Upper lobe of left lung (tissue), 6 donors: ENCODE data around the gene RIC8B. TPM values are rescaled to one million over a fixed set of nuclear protein-coding genes. Genes with fewer than 3 reads are reported as not detected.

Experiments used
- ATAC-seq, 2 donors: fragments of 200-7000 bp; cut with Tn5 transposase; one replicate each; pipeline ENCODE4 v1.9.1; 2022; ENCODE audit warnings: mild to moderate bottlenecking in 2 of 2, moderate library complexity in 2 of 2; ENCODE audit not compliant: low FRiP score in 2 of 2
- DNase-seq, 2 donors: peaks; one replicate each; pipeline ENCODE4 v3.0.0-alpha.2; 2019 to 2020
- H3K27ac ChIP-seq, 4 donors: fragments of 200-600 bp; sonication (generic); one replicate each; pipeline ENCODE4 v1.5.1; 2016 to 2019
- H3K27me3 ChIP-seq, 4 donors: fragments of 200-600 bp; sonication (generic); one replicate each; pipeline ENCODE4 v1.5.1; 2017 to 2019
- H3K36me3 ChIP-seq, 4 donors: fragments of 200-600 bp; sonication (generic); one replicate each; pipeline ENCODE4 v1.5.1; 2016 to 2019
- H3K4me1 ChIP-seq, 4 donors: fragments of 200-600 bp; sonication (generic); one replicate each; pipeline ENCODE4 v1.5.1; 2018 to 2019
- H3K4me3 ChIP-seq, 4 donors: fragments of 200-600 bp; sonication (generic); one replicate each; pipeline ENCODE4 v1.5.1; 2017 to 2019; ENCODE audit warnings: mild to moderate bottlenecking in 2 of 4, moderate library complexity in 1 of 4
- H3K9me3 ChIP-seq, 4 donors: fragments of 200-600 bp; sonication (generic); one replicate each; pipeline ENCODE4 v1.5.1; 2018 to 2019
- EP300 ChIP-seq, 4 donors: sonication (generic); formaldehyde crosslinking; IDR thresholded peaks; one replicate each; pipeline ENCODE4 v1.5.1; 2017; ENCODE audit warnings: antibody characterized with exemption in 4 of 4, control low read depth in 2 of 4
- POLR2A ChIP-seq, 4 donors: fragments of 450-650 bp; IDR thresholded peaks; one replicate each; pipeline ENCODE4 v1.5.1; 2016 to 2017; ENCODE audit warnings: antibody characterized with exemption in 4 of 4, mild to moderate bottlenecking in 2 of 4
- POLR2AphosphoS5 ChIP-seq, 2 donors: sonication (generic); formaldehyde crosslinking; IDR thresholded peaks; one replicate each; pipeline ENCODE4 v1.5.1; 2017; ENCODE audit warnings: antibody characterized with exemption in 2 of 2
- WGBS, 2 donors: methylation state at CpG; one replicate each; pipeline ENCODE4 v1.1.5; 2017 to 2018; 5-methylcytosine and 5-hydroxymethylcytosine counted together
- total RNA-seq, 6 donors: library from RNA; depleted of rRNA in 4 of 6; stranded (reverse); fragments of >200 nt in 4 of 6; gene quantifications; one replicate each; pipeline versions ENCODE4 v1.1.0 to v1.2.1, GENCODE V29; 2016 to 2021
- TF ChIP-seq, protein P1 (sequence below), 6 experiments: fragments of 450-650 bp in 4 of 6; fragments of 200-600 bp in 2 of 6; sonication (generic) in 2 of 6; IDR thresholded peaks; one replicate each; pipeline ENCODE4 v1.5.1; 2016 to 2019; ENCODE audit warnings: antibody characterized with exemption in 6 of 6
- donor health status: DM: no; HTN: no; CAD: no; lungs with moderate emphysema.
- donor health status: DM: no; HTN: yes; CAD: no; lungs with severe emphysema.

RIC8B gene
- total RNA-seq, 6 donors from 2014 or later = 7.8 to 27.2 (median 10.8) TPM

DNA sequence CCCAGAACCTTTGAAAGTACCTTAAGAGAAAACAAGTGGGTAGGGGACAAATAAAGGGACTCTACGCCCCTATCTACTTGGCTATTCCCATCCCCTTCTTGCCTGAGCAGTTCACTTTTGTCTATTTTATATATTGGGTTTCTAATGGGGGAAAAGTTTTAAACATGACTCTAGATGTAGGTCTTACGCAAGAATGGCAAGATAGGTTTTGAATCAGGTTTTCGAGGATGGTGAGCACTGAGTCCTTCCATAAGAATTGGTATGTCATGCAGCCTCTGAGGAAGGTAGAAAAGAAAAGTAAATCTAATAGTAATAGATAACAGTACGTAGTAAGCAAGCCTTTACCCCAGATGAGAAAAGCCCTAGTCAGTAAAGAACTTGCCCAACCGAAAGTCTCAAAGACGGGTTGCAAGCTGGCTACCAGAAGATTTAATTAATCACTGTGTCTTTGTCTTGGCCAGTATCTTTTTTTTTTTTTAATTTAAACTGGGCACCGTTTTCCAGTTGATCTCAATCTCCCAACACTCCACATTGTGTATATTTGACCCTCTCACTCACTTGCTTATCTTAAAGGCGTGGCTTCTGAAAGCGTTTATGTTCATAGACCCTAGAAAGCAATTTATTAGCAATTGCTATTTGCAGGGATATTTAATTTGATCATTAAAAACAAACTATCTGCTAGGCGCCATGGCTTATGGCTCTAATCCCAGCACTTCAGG is 94.7 kb downstream of the RIC8B start:
- H3K9me3 ChIP-seq = no peaks in the 10 kb centered on the region
- peaks cover 0 to 8% (median 0%) of the 10 kb centered on the region in 4 donors for H3K4me1 ChIP-seq
- no peaks in the 10 kb centered on the region for H3K27me3 ChIP-seq
- H3K36me3 ChIP-seq = no peaks in the 10 kb centered on the region
- H3K27ac ChIP-seq = no peak overlapping the region
- ATAC-seq (no peak), DNase-seq (no peak)
- WGBS, 2 donors = 73 to 76% methylated on average over 10 of the region's 10 CpGs
- no peak overlapping the region for H3K4me3 ChIP-seq
- TF ChIP-seq POLR2A (IDR thresholded peaks at IDR 0.05) (no peak), EP300 (IDR thresholded peaks at IDR 0.05) (no peak), POLR2AphosphoS5 (IDR thresholded peaks at IDR 0.05) (no peak)
- TF ChIP-seq, protein P1, sequence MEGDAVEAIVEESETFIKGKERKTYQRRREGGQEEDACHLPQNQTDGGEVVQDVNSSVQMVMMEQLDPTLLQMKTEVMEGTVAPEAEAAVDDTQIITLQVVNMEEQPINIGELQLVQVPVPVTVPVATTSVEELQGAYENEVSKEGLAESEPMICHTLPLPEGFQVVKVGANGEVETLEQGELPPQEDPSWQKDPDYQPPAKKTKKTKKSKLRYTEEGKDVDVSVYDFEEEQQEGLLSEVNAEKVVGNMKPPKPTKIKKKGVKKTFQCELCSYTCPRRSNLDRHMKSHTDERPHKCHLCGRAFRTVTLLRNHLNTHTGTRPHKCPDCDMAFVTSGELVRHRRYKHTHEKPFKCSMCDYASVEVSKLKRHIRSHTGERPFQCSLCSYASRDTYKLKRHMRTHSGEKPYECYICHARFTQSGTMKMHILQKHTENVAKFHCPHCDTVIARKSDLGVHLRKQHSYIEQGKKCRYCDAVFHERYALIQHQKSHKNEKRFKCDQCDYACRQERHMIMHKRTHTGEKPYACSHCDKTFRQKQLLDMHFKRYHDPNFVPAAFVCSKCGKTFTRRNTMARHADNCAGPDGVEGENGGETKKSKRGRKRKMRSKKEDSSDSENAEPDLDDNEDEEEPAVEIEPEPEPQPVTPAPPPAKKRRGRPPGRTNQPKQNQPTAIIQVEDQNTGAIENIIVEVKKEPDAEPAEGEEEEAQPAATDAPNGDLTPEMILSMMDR (IDR thresholded peaks at IDR 0.05) = no peak

DNA sequence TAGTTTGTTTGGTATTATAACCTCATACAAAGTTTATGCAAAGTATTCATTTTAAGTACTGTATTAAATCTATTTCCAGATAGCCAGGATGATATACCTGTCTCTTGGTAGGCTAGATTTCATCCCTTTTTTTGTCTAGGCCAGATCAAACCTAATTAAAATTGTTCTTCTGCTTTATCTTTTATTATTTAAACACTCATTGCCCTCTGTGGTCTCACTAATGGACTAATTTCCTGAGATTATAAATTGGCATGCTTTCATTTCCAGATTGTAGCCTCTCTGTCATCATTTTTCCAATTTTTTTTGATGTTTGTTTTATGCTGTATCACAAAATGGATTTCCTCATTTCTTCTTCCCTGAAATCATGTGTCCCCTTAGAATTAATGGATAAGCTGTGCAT is 95.6 kb downstream of the RIC8B start:
- Histone ChIP-seq H3K4me1 (peaks cover 0 to 8% (median 0%) of the 10 kb centered on the region in 4 donors), H3K36me3 (peaks cover 0 to 3% (median 0%) of the 10 kb centered on the region in 4 donors), H3K27me3 (no peaks in the 10 kb centered on the region), H3K27ac (no peak overlapping the region), H3K9me3 (no peaks in the 10 kb centered on the region), H3K4me3 (no peak overlapping the region)
- TF ChIP-seq POLR2AphosphoS5 (IDR thresholded peaks at IDR 0.05) (no peak), POLR2A (IDR thresholded peaks at IDR 0.05) (no peak), EP300 (IDR thresholded peaks at IDR 0.05) (no peak)
- TF ChIP-seq, protein P1 (IDR thresholded peaks at IDR 0.05) = no peak
- no peak for ATAC-seq
- no peak for DNase-seq

DNA sequence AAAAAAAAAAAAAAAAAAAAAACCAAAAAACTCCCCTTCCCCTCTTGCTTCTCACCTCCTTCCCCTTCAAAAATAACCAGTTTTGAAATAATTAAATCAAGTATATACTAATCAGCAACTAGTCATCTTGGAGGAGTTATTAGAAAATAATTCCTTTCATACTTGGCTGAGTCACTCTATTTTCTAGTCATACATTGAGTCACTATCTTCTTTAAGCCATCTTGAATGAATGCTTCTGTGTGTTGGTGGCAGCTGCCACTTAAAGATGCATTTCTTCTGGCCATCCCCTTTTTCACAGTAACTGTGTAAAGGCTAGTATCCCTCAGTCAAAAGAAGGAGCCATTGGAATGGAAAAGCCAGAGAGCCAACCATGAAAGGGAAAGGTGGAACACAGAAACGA is 97.0 kb downstream of the RIC8B start:
- no peak overlapping the region for H3K4me3 ChIP-seq
- no peaks in the 10 kb centered on the region for H3K27me3 ChIP-seq
- TF ChIP-seq EP300 (IDR thresholded peaks at IDR 0.05) = no peak
- TF ChIP-seq POLR2A (IDR thresholded peaks at IDR 0.05) = no peak
- no peak for TF ChIP-seq POLR2AphosphoS5 (IDR thresholded peaks at IDR 0.05)
- TF ChIP-seq, protein P1 (IDR thresholded peaks at IDR 0.05) = no peak
- no peak for DNase-seq
- no peak for ATAC-seq
- WGBS, 2 donors = 93 to 100% methylated on average over 1 of the region's 1 CpG
- H3K27ac ChIP-seq = no peak overlapping the region
- peaks cover 0 to 8% (median 0%) of the 10 kb centered on the region in 4 donors for H3K4me1 ChIP-seq
- no peaks in the 10 kb centered on the region for H3K9me3 ChIP-seq
- peaks cover 0 to 3% (median 0%) of the 10 kb centered on the region in 4 donors for H3K36me3 ChIP-seq

DNA sequence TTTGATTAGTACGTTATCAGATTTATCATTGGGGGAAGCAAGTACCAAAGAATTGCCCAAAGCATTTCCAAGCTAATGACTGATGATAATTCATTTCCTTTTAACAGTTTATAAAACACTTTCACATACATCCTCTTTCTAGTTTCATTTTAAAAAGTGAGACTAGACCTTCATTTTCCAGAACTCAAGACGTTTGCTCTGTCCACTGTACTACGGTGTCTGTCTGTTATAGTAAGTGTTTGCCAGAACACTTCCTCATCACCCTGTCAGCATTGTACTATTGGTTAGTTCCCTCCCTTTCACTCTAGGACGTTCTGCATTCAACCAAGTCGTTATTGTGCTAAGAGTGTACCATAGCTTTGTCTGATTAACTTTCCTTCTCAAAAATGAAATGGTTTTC is 99.5 kb downstream of the RIC8B start:
- TF ChIP-seq POLR2AphosphoS5 (IDR thresholded peaks at IDR 0.05) (no peak), EP300 (IDR thresholded peaks at IDR 0.05) (no peak)
- H3K4me1 ChIP-seq = peaks cover 0 to 8% (median 0%) of the 10 kb centered on the region in 4 donors
- DNase-seq = no peak
- 37 to 47% methylated on average over 5 of the region's 5 CpGs for WGBS, 2 donors
- no peaks in the 10 kb centered on the region for H3K27me3 ChIP-seq
- H3K9me3 ChIP-seq = no peaks in the 10 kb centered on the region
- ATAC-seq = no peak
- H3K27ac ChIP-seq = no peak overlapping the region
- H3K36me3 ChIP-seq = peaks cover 0 to 3% (median 0%) of the 10 kb centered on the region in 4 donors
- no peak overlapping the region for H3K4me3 ChIP-seq

DNA sequence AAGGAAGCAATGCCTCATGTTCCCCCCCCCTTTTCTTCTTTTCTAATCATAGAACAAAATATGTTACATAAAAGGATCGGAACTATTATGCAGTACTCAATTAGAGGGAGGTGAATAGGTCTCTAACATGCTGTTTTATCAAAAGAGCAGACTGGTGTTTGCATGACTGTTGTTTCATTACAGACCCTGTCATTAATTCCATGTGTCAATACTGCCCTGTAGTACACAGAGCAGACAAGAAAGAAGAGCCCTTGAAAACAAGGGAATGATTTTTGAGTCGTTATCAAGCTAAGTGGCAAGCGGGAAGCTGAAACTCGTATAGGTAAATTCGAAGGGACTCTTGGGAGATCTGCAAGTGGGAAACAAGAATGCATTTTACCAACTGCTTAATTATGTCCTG is 104.3 kb downstream of the RIC8B start:
- WGBS, 2 donors = 61 to 77% methylated on average over 5 of the region's 5 CpGs
- no peaks in the 10 kb centered on the region for H3K27me3 ChIP-seq
- H3K36me3 ChIP-seq = peaks cover 0 to 17% (median 0%) of the 10 kb centered on the region in 4 donors
- TF ChIP-seq EP300 (IDR thresholded peaks at IDR 0.05) = no peak
- TF ChIP-seq POLR2AphosphoS5 (IDR thresholded peaks at IDR 0.05) = no peak
- TF ChIP-seq, protein P1 (IDR thresholded peaks at IDR 0.05) = no peak
- TF ChIP-seq POLR2A (IDR thresholded peaks at IDR 0.05) = no peak
- ATAC-seq (no peak), DNase-seq (no peak)
- H3K9me3 ChIP-seq = no peaks in the 10 kb centered on the region
- H3K4me1 ChIP-seq = peaks cover 0 to 3% (median 0%) of the 10 kb centered on the region in 4 donors
- no peak overlapping the region for H3K27ac ChIP-seq
- H3K4me3 ChIP-seq = no peak overlapping the region
